C1 segment of cervical spinal cord (tissue), 14 donors: ENCODE data around the gene CERK.

Experiments used
- DNase-seq, 14 donors: peaks; one replicate each; lab custom pipeline; 2025; lab: John Stamatoyannopoulos, UW

CERK gene

DNA sequence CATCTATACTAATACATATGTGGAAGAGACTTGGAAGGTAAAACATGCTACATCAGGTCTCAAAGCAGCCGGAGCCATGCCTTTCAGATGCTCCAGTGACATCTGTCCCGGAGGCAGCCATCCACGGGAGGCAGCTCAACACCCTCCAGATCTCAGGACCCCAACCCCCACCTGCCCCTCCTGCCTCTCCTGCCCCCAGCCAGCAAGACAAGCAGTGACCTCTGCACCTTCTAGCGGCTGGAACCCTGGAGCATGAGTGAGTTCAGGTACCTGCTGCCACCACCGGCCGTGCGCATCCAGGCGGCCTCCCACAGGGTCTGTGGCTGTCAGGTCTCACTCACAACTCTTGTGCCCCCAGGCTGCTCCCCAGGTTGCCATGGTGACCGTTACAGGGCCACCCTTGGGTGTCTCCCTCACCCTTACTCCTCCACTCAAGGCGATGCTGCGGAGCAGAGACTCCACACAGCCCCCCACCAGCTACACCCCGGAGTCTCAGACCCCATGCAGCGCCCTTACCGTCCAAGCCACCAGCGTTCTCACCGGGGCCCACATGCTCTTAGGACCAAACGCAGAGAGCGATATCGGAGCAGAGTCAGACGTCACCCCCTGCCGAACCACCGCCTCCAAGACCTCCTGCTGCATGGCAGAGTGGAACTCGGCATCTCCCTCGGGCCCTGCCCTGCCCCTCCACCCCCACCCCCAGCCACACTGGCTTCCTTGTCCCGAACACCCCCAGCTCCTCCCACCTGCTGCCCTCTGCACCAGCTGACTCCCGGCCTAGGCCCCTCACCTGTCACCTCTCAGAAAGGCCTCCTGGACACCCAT is 34.7 kb downstream of the CERK start:
- no peak for DNase-seq

DNA sequence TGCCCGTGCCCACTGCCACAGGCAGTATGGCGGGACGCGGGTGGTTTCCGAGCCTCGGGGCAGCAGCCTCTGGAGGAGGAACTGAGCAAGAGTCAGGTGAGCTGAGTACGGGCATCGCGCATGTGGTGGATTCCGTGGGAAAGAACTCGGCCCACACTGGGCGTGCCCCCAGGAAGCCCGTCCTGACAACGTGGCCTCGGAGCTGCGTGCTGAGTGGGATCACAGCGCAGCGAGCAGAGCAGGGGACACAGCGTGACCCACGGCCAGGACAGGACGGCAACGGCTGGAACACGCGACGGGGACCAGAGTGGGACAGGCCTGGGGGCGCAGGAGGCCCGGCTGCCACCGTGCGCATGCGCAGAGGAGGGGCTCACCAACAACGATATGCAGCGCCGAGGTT is 36.8 kb downstream of the CERK start:
- no peak for DNase-seq

DNA sequence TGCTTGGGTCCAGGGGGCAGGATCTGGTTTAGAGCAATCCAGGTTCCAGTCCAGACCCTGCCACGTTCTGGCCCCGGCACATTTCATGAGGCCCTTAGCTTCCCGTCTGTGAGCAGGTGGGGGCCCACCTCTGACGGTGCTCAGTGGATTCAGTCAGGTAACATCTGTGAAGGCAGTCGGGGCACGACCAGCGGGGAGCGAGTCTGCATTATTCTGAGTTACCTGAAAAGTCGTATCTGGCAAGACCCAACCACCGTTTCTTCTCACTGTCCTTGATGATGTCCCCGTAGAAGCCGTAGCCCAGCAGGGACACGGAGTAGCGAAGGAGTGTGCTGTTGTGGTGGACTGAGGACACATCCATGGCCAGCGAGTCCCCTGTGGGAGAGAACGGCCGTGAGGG is 39.0 kb downstream of the CERK start:
- no peak for DNase-seq

DNA sequence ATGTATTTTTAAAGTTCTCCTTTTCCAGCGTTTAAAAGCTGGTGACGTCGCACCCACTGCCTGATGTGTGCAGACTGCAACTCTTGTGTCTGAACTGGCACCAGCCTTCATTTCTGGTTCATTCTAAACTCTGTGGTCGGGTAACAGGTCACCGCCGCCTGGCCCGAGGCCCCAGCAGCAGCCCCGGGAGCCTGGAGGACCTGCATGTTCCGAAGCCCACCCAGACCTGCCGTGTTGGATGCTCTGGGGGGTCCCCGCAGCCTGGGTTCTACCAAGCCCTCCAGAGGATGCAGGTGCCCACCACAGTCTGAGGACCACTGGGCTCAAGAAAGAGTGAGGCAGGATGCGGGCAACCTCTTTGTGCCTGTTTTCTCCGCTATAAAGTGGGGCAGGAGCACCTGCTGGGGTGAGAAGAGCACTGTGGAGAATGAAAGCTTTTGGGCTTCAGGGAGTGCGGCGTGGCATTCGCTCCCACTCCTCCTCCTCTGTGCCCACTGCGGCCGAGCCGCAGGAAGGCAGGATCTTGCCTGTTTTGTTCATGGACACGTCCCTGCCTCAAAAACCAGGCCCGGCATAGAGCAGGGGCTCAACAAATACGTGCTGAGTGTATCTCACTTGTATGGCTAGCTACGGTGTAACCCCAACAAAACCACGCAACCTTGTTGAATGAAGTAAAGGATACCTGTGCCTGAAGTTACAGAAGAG is 40.1 kb downstream of the CERK start:
- no peak for DNase-seq

DNA sequence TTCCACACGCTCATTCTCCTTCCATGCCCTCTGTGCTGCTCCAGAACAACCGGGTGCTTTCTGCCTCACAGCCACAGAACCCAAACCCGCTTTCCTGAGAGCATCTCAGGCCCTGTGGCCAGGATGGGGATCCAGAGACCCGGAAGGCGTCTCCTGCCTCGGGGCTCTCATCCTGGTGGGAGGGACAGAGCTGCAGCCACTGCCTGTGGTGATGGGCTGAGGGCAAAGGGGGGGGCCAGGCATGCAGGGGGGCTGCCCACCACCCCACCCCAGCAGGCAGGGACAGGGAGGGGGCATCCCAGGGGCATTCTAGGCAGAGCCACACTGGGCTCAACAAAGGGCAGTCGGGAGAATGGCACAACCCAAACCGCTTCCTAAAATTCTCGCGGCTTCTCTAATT is 41.4 kb downstream of the CERK start:
- no peak for DNase-seq

DNA sequence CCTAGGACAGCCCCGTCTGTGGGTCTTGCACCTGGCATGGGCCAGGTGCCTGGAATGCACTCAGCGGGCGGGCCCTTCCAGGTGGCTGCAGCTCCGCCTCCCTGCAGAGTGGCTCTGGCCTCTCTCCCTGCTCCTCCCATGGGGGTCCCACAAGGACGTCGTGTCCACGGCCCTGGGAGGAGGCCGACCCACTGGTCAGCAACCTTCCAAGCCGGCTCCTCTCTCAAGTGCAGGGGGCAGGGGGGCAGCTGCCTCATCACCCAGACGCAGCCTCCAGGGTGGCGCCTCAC is 41.9 kb downstream of the CERK start:
- no peak for DNase-seq

DNA sequence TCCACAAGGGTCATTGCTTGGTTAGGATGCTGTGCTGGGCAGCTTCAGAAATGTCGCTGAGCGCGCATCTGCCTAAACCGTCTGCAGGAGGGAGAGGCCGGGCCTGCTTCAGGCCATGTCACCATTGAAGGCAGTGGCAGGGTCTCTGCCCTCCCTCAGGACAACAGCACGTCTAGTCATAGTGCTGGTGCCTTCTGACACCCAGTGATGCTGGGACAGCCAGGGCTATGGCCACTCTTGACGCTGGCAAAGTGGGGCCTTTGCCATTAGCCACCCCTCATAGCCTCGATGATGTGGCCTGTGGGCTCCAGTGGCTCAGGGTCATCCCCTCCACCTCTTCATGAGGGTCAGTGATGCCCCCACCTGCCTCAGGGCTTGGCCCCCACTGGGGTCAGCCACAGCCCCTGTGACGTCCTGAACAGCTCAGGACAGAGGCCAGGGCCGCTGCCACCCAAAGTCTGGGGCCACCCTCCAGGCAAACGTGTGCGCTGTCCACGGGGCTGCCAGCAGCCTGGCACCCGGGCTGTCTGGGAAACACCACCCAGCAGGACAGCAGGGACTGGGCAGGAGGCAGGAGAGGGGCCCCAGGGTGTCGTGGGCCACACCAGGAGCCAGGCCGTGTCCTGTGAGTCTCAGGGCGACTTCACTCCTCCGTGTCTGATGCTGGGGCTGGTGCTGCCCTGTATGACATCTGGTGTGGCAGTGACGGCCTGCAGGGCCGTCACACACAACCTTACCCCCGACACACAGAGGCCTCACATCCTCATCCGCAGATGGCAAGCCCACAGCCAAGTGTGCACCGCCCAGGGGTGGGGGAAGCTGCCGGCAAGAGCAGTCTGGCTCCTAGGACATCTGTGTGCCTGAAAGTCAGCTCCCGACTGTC is 42.5 kb downstream of the CERK start:
- DNase-seq: no peak

DNA sequence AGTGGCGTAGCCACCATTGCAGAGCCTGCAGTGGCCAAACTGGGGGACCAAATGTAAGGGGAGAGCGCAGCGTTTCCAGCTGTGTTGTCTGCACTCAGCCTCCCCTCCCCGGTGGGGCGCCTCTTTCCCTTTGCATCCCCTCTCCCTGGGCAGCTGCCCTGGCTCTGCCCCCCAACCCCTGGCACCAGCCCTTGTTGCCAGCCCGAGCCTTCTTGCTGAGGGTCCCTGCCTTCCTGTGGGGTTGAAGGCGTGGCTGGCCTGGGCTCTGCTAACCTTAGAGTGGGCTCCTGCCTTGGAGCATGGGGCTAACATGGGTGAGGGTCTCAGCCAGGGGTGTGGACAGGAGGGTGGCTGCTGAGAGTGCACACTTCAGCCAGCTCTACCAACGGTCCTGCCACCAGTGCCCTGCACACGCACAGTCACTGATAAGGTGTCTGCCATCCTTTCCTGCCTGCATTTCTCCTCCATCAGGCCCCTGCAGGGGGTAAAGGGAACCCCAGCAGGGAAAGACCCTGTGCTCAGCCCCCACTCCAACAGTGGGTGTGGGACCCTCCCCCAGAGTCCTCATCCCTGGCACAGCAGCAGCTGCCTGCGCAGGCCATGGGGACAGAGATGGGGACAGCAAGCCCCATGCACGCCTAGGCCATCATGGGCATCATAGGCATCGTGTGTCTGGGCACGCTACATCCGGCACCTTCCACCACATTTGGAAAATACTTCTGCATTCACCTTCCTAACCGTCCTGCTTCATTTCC is 43.5 kb downstream of the CERK start:
- no peak for DNase-seq

DNA sequence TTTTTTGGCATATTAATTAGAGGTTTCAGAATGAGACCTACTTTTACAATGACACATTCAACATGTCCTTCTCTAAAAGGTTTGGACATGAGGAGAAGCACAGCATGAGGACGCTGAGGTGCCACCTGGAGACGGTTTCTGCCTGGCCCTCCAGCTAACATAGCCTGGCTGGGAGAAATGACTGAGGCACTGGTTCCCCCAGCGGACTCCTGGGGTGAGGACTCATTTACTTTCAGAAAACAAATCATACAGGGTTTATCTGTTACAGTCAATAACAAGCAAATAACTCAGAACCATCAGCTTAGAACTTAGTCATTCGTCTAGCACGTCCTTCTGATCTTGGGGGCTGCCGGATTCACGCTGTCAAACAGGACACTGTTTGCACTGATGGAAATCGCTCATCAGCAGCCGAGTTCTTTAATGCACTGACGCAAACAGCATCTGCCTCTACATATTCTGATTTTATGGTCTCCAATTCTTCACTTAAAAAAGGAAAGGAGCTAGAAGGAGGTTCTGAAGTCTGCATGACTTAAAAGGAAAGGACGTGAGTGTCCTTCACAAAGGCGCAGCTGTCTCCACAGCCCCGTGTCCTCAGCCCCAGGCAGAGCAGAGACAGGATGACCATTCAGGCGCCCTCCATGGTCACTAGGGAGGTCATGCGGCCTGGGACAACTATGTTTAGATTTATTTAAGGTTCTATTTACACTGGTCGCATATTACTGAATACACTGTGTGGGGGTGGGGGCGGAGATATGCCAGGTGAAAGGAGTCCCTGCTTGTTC is 44.2 kb downstream of the CERK start:
- DNase-seq: peak in 1 of 14 donors; percentile 17

DNA sequence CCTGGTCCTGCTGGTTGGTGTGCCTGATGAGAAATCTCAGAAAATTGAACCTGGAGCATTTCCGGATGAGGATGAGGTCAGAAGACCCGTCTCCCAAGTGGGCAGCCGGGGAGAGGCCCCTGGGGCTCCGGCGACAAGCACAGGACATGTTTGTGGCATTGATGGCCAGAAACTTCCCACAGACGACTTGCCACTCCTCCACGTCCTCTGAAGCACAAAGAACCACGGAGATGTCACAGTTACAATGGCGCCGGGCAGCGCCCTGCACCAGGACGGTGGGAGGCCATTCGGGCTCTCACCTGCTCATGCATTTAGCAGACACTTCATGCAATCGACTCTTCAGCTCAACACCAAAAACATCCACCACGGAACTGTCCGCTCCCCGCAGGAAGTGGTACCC is 46.5 kb downstream of the CERK start:
- DNase-seq: no peak

DNA sequence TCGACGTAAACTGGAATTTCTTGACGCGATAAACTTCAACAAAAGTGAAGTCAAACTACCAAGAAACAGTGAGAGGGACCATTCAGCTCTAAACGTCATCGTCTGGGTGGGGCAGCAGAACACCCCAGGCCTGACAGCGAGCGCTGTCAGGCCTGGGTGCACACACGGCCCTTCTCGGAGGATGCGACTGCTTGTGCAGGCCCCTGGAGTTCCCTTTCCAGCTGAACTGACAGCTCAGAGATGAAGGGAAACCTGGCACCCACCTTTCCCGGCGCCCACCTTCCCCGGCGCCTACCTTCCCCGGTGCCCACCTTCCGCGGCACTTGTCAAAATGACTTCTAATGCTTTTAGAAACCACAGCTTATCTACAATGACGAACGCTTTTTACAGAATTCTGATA is 47.9 kb downstream of the CERK start:
- DNase-seq: no peak

DNA sequence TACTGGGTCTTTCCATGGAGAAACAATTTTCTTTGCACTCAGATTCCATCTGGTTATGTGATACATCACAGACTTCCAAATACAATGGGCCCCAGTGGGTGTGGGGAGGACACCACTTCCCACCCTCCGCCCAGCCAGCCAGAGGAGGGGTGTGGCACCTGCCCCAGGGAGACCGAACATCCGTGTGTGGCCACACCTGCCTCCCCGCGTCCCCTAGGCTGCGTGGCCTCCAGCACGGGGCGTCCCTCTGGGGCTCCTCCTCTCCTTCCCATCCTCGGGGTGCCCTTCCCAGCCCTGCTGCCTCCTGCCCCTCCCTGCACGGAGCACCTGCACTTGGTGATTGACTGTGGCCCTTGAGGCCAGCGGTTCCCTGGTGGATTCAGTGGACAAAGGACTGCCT is 49.1 kb downstream of the CERK start:
- no peak for DNase-seq

DNA sequence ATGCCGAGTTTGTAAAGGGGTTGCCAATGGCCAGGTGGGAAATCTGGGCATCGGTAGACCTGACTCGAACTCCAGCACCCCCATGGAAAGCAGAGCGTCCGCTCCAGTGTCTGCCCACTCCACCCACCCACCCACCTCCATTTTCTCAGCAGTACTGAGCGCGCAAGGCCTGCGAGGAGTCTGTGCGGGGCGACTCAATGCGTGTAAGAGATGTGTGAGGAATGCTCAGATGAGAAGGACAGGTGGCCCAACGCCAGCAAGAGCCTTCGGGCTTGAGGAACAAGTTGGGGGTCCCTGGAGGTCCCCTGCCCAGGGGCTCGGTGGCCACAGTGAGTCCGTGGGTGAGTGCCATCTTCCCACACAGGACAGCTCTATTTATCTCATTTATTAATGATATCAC is 50.6 kb downstream of the CERK start:
- DNase-seq: no peak

DNA sequence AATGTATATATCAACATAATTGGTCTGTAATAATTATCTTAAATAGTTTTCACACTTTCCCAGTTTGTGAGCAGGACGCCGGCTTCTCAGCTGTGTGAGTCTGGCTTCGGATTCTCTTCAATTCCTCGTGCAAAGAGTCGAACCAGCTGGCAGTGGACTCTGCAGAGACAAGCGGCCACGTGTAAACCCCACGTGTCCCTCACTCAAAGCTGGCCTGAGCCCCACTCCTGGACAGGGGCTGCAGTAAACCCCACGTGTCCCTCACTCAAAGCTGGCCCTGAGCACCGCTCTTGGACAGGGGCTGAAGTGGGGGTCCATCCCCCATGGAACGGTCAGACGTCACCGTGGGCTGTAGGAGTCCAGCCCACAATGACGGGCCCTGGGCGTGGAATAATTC is 51.0 kb downstream of the CERK start:
- no peak for DNase-seq

DNA sequence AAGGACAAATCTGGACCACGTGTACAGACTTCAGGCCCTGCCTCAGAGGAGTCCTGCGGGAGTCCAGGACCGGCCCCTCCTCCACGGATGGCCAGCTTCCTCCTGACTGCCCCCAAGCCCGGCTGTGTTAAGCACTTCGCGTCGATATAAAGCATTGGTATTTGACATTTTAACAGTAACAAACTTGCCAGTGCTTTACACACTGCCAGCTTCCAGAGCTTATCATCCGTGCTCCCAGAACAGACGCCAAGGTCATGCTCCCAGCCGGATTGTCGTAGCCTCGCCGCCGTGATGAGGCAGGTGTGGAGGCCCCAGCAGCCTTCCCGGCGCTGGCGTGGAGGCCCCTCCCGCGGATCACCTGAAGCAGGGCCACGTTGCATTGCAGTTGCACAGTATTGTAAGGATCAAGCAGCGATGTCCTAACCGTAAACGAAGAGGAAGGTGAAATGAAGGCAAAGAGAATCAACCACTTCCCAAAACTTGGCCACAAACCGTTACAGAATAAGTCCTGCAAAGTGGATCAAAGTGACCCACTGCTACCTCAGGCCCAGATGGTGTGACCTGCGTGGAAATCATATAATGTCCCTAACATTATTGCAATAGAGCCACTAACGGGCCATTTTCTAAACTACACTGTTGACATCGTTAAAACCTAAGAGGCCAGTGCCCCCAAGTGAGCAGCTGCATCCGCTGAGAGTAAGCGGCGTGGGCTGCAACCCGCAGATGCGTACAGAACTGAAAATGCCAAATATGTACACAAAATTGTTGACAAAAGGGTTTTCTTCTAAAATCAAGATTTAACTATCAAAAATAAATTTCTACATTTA is 51.6 kb downstream of the CERK start:
- no peak for DNase-seq

DNA sequence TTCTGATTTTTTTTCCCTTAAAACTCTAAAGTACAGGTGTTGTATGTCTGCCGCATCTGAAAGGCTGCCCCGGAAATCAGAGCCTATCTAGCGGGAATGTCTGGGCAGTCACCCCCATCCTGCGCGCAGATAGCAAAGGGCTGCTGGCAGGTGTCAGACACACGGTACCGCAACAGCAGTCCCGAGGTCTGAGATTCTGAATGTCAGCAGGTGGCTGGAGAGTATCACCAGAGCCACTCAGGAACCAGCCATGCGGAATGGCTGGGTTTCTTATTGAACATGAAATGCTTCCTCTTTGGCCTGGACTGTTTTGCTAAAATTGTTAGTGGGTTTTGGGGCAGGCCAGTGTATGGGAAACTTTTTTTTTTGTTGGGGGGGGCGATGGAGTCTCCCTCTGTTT is 53.3 kb downstream of the CERK start:
- DNase-seq: no peak

DNA sequence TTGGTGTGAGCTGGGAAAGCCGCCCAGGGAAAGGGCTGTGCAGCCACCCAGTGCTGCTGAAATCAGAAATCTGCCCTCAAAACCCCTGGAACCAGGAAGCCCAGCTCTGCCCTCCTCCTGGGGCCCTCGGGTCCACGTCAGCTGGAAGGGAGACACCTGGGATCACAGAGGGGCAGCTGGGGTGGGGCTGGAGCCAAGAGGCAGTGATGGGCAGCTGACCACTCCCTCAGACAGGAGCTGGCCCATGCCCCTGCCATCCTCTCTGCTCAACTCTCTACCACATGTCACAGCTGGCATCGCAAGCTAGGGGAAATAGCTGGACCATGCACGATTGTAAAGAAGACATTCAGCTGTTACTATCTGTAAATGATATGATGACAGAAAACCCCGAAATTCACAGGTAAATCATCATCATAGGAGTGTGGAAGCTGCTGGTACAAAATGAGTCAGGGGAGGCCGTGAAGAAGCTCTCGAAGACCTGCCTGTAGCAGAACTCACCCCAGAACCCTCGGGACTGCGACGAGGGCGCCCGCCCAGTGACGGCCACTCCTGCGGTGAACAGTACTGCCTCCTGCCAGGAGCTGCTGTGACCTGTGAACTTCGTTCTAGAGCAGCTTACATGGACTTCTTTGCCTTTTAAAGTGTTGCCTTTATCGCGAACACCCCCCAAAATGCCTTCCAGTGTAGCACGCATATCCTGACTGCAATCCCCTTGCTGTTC is 55.9 kb downstream of the CERK start:
- DNase-seq: no peak

DNA sequence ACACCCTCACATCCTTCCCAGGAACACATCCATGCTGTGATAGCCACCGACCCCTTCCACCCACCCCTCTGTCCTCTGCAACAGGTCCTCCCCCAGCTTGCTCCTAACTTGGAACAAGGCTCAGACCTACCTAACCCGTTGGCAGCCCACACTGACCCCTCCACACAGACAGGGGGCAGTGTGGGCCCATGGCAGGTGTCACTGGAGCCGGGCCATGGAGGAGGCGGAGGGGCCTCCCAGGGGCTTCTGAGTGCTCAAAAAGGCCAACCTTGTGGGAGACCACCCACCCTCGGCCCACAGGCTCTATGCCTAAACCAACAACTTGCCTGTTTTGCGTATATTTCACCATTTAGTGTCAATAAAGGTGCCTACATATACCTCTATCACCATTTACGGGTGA is 57.0 kb downstream of the CERK start:
- DNase-seq: no peak

DNA sequence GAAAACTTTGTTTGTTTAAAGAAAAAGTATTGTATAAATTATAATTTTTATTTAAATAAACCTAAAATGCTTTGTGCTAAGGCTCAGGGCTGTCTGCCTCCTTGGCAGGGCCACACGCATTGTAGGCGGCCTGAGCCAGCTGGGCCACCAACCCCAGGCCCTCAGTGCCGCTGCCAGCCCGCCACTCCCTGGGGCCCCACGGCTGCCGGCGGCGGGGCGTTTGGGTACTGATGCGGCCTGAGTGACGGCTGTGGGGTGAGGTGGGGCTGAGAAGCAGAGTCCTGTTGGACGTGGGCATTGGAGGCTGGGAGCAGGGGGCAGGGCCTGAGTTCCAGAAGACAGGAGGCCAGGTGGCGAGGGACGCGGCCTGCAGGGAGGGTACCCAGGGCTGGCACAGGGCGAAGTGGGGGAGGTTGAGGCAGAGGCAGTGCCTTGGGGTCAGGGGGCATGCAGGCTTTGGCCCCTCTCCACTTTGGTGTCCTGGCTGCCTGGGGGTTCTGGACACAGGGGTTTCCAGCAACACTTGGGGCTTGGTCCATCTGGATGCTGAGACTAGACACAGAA is 58.3 kb downstream of the CERK start:
- no peak for DNase-seq
